GM12875 (cell line): ENCODE results near the gene FBXL17.

Source experiments
- H3K4me3 ChIP-seq: one replicate; pipeline ENCODE4 v1.5.1; 2011; ENCODE audit warnings: low read depth, low read length, control low read depth
- TF ChIP-seq, protein P1 (sequence below): IDR thresholded peaks from 2 replicates; pipeline ENCODE4 v1.5.1; 2011; ENCODE audit warnings: low read depth, mild to moderate bottlenecking, control low read depth, inconsistent platforms, low read length, moderate library complexity, borderline replicate concordance; ENCODE audit not compliant: insufficient read depth

Gene FBXL17

DNA sequence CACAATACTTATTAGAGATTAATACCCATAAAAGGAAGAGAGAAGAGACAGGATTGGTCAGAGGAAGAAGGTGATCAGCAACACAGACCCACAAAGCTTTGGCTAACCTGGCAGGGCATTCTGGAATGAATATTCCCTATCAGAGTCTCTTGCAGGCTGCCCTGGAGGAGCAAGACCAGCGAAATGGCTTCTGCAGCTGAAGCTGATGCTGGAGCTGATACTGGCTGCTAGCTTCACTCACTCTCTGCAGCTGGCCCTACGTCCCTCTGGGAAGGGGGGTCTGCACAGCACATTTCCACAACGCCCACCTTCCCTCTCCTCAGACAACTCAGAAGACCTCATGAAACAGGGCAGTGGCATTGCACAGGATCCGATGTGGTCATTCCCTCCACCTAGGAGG lies 541.3 kb downstream of the FBXL17 start:
- TF ChIP-seq, protein P1, sequence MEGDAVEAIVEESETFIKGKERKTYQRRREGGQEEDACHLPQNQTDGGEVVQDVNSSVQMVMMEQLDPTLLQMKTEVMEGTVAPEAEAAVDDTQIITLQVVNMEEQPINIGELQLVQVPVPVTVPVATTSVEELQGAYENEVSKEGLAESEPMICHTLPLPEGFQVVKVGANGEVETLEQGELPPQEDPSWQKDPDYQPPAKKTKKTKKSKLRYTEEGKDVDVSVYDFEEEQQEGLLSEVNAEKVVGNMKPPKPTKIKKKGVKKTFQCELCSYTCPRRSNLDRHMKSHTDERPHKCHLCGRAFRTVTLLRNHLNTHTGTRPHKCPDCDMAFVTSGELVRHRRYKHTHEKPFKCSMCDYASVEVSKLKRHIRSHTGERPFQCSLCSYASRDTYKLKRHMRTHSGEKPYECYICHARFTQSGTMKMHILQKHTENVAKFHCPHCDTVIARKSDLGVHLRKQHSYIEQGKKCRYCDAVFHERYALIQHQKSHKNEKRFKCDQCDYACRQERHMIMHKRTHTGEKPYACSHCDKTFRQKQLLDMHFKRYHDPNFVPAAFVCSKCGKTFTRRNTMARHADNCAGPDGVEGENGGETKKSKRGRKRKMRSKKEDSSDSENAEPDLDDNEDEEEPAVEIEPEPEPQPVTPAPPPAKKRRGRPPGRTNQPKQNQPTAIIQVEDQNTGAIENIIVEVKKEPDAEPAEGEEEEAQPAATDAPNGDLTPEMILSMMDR = no peak
- H3K4me3 ChIP-seq = no peak overlapping the region

DNA sequence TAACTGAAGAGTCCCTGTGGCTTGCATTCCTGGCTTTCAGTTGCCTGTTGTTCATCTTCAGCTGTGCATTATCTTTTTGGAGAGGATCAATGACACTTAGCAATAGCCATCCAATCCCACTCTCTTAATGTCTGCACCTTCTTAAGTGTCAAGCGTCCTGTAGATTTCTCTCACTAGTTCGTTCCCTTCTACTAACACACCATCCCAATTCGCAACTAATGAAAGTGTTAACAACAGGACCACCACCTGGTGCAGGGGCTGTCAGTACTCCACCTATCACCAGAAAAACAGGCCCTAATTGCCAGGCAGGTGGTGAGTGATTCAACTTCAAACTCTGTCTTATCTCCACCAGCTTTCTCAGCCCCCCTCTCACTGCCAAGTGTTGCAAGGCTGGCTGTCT lies 541.7 kb downstream of the FBXL17 start:
- TF ChIP-seq, protein P1 = no peak

DNA sequence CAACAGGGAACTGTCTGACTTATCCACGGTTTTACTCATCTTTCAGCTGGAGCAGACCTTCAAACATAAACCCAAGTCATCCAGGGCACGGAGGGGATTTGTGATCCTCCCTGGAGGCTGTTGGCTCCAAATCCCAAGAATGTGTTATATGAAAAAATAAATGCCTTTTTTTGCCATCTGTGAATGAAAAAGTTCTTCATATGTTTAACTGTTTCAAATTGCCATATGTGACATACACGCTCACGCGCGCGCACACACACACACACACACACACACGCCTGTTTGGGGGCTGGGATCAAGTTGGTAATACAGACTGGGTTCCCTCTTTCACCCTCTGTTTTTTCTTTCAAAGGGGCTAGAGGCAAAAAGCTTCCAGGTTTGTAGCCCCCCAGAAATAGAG lies 546.8 kb downstream of the FBXL17 start:
- TF ChIP-seq, protein P1 = no peak
- H3K4me3 ChIP-seq = no peak overlapping the region

More for the DNA sequence above, 541.7 kb downstream of the FBXL17 start:
- no peak overlapping the region for H3K4me3 ChIP-seq

DNA sequence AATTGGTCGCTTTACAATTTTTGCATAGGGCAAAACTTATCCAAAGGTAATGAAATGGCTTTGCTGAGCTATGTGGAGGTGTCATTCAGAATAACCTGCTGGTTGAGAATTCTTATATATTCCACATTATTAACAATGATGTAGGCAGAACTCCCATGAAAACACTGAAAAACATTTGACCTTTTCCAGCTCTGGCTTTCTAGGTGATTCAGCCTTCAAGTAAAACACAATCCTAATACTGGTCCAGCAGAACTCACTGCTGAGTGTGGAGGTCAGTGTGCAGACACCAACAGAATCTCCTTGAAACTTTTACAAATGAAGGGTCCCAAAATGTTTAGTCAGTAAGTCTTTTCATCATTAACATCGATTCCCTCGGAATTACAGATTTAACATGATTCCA lies 549.2 kb downstream of the FBXL17 start:
- no peak overlapping the region for H3K4me3 ChIP-seq
- TF ChIP-seq, protein P1 = no peak

DNA sequence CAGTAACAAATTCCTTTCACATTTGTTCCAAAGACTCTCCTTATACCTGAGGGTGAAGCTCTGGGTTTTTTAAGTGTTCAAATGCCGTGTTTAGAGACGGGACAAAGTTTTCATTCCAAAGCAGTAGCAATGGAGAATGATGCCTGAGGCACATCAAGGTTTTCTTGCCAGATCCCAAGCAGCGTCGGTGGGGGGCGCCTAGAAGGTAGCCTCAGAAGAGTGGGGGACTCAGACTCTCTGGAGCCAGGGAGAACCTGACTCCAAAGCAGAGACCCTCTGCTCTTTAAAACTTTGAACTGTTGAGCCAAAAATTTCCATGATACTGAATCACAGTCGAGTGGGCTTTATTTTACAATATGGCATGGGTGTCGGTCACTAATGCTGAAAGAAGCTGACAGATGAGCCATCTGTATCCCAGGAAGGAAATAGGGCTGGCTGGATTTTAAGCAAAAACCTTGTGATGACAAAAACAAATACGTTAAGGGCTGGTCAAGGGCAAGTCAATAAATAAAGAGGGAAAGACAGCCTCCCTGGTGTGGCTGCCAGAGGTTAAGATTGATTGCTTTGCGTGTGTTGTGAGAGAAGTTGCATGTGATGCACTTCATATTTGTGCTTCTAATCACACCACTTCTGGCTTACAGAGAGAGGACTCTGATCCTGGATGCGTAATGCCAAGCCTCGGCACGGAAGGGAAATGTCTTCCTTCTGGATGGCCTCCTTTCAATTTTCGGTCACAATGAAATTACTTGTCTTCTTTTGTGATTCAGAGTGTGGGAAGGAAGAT lies 550.1 kb downstream of the FBXL17 start:
- TF ChIP-seq, protein P1 = no peak
- H3K4me3 ChIP-seq = no peak overlapping the region

DNA sequence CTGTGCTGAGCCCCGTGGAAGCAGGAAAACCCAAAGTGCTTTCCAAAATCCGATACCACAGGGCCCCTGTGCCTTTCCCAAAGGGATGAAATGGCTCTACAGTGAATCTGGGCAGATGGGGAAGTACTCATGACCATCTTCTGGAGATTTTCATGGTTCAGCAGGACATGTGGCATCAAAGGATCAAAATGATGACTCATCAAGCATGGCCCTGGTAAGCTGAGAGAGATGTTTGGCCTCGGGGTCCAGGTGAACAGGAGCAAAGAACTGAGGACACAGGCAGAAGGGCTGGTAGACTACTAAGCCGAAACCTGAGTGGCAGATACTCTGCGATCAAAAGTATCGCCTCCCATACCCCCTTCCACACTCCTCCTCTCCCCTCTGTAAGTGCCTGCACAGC lies 551.1 kb downstream of the FBXL17 start:
- no peak overlapping the region for H3K4me3 ChIP-seq
- TF ChIP-seq, protein P1 = no peak

DNA sequence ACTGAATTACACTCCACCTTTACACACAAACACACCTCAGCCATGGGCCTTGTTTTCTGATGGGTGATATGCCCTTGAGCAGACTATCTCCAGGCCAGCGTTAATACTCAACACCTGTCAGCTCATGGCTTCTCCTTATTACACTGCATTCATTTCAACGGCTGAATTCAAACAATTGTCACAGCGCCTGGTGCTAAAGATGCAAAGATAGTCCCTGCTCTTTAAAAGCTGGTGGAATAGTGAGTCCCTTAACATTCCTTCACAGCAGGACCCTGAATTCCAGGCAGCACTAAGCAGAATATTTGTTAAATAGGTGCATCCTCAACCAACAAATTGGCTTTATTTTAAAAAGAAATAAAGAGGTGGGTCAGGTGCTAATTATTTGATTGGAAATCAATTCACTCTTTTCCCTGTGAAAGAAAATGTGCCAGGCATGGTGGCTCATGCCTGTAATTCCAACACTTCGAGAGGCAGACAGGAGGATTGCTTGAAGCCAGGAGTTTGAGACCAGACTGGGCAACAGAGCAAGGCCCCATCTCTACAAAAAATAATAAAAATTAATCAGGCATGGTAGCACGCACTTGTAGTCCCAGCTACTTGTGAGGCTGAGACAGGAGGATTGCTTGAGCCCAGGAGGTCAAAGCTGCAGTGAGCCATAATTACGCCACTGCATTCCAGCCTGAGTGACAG lies 555.4 kb downstream of the FBXL17 start:
- no peak overlapping the region for H3K4me3 ChIP-seq
- TF ChIP-seq, protein P1 = no peak
